Activated naive CD4-positive, alpha-beta T cell treated with anti-CD3 and anti-CD28 coated beads, Interleukin-2, amount 50 U/mL, for 72 hours (primary cell): ENCODE results near the gene SLC27A3. TPM values are rescaled to one million over a fixed set of nuclear protein-coding genes. Genes with fewer than 3 reads are reported as not detected.

Source experiments
- ATAC-seq, 2 donors: fragments of 150-1000 bp; cut with Tn5 transposase; 2 replicates each; pipeline ENCODE4 v1.10.0; 2021; ENCODE audit warnings: mild to moderate bottlenecking in 2 of 2, moderate library complexity in 2 of 2
- DNase-seq, 2 donors: peaks; one replicate each; pipeline ENCODE4 v3.0.0; 2021 to 2022; ENCODE audit warnings: low spot score in 2 of 2
- H3K27ac Mint-ChIP-seq, 2 donors: one replicate each; pipeline ENCODE4 v1.8.0; 2022; ENCODE audit warnings: mild to moderate bottlenecking in 2 of 2, mixed read lengths in 2 of 2
- H3K36me3 Mint-ChIP-seq, 2 donors: one replicate each; pipeline ENCODE4 v1.8.0; 2022; ENCODE audit warnings: mixed read lengths in 2 of 2
- H3K9me3 Mint-ChIP-seq, 2 donors: one replicate each; pipeline ENCODE4 v1.8.0; 2022; ENCODE audit warnings: mixed read lengths in 2 of 2
- total RNA-seq, 2 donors: library from RNA; stranded (reverse); gene quantifications; one replicate each; pipeline ENCODE4 v1.2.3, GENCODE V29; 2022

The SLC27A3 gene
- total RNA-seq, 2 donors from 2014 or later, result 7.0 to 8.3 TPM

DNA sequence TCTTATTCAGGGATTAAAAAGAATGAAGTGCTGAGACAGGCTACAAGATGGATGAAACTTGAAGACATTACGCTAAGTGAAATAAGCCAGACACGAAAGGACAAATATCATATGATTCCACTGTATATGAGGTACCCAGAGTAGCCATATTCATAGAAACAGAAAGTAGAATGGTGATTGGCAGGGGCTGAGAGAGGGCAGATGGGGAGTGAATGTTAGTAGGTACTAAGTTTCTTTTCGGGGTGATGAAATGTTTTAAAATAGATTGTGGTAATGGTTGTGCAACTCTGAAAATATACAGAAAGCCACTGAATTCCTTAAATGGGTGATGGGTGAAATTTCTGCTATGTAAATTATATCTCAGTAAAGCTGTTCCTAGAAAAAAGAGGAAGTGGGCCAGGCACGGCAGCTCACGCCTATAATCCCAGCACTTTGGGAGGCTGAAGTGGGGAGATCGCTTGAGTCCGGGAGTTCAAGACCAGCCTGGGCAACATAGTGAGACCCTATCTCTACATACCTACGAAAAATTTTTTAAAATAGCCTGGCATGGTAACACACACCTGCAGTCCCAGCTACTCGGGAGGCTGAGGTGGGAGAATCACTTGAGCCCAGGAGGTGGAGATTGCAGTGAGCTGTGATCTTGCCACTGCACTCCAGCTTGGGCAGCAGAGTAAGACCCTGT, 15.9 kb downstream of the SLC27A3 start:
- ATAC-seq, result peak; percentile 80 to 91
- DNase-seq, result no peak
- Mint-ChIP-seq H3K9me3 (no peaks in the 10 kb centered on the region), H3K27ac (peak overlapping the region; percentile 3 to 78), H3K36me3 (no peaks in the 10 kb centered on the region)

DNA sequence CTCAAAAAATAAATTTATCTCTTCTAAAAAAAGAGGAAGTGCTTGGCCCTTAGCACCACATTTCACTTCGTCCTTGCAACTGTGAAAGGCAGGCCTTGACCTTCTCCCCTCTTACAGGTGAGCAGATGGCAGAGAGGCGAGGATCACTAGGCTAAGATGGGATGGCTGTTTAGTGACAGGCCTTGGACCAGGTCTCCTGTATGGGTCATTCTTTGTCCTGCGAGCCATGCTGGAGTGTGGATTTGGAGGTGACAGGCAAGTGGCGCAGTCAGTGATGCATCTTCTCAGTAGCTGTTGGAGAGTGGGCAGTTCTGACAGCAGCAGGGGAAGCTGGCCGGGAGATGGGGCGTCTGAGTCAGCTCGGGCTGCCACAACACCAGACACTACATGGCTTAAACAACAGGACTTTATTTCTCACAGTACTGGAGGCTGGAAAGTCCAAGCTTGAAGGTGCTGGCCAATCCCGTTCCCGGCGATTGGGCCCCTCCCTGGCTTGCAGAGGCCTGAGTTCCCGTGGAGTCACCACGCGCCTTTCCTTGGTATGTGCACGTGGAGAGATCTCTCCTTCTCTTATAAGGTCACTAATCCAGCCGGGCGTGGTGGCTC, 16.5 kb downstream of the SLC27A3 start:
- H3K9me3 Mint-ChIP-seq, result no peaks in the 10 kb centered on the region
- peak overlapping the region in 1 of 2 donors; percentile 78 for H3K27ac Mint-ChIP-seq
- DNase-seq (peak in 1 of 2 donors; percentile 48), ATAC-seq (peak; percentile 18 to 65)
- H3K36me3 Mint-ChIP-seq, result no peaks in the 10 kb centered on the region

DNA sequence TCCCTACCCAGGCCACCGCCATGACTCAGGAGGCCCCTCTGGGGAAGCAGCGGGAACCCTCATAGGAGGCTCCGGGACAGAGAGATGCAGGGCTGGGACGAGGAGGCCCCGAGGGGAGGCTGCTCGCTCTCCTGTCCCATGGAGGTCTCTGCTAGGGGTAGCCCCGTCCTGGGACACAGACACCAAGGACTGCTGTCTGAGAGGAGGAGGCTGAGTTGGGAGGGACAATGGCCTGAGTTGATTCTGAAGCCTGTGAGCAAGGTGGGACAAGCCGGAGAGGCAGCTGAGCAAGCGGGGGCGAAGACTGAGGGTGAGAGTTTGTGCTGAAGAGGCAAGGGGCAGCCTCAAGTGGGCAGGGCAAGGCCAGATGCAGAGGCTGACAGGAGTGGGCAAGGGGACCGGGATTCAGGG, 17.4 kb downstream of the SLC27A3 start:
- DNase-seq (no peak), ATAC-seq (no peak)
- H3K9me3 Mint-ChIP-seq, result no peaks in the 10 kb centered on the region
- no peak overlapping the region for H3K27ac Mint-ChIP-seq
- H3K36me3 Mint-ChIP-seq, result no peaks in the 10 kb centered on the region

DNA sequence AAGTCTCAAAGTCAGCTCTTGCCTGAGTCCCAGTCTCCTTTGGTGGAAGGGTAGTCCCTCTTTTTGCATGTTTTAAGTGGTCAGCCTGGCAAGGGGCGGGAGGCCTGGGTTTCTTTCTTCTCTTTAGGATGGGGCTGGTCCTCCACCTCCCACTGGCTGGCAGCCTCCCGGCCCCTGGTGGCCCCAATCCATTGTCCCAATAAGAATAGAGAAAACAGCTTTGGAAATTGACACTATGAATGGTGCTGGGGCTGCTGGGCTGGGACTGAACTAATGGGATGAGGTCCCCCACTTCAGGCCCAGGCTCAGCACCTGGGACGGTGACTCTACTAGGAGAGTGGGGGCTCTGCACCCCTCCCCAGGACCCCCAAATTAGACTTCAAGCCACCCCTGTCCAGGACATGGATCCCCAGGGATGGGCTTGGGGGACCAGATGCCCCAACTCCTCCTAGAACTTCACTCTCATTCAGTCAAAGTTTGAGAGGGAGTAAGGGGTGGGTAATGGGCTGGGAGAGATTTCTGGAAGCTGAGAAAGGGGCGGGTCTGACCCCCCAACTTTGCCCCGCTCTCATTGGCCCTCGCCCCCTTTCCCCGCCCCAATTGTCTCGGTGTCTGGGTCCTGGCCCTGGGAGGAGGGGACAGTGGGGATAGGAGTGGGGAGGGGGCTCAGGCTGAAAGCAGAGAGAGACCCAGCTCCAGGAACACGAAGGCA, 18.2 kb downstream of the SLC27A3 start:
- H3K36me3 Mint-ChIP-seq, result no peaks in the 10 kb centered on the region
- DNase-seq (no peak), ATAC-seq (no peak)
- H3K9me3 Mint-ChIP-seq, result no peaks in the 10 kb centered on the region
- H3K27ac Mint-ChIP-seq, result no peak overlapping the region

DNA sequence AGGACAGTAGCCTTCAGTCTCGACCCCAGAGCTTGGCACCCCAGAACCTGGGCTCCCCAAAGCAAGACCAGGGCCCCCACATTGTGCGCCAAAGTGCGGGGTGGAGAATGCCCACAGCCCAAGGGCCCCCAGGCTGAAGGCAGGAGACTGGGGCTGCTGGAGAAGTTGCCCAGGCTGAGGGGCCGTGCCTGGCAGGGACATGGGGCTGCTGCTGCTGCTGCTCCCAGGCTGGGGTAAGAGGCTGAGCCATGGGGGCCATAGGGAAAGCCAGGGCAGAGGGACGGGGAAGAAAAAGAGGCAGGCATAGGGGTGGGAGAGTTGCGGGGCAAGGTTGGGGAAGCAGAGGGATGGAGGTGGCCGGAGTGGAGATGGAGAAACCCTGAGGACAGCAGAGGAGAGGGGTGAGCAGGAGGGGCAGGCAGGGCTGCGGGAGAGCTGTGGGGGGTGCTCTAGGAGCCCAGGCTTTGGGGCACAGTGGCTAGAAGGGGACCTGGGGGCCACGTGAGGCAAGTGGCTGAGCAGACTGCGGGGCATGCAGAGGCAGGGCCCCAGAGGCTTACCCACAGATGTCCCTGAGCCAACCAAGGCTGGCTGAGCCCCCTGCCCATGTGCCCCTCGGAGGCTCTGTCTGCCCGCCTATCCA, 18.9 kb downstream of the SLC27A3 start:
- Mint-ChIP-seq H3K9me3 (no peaks in the 10 kb centered on the region), H3K27ac (no peak overlapping the region)

DNA sequence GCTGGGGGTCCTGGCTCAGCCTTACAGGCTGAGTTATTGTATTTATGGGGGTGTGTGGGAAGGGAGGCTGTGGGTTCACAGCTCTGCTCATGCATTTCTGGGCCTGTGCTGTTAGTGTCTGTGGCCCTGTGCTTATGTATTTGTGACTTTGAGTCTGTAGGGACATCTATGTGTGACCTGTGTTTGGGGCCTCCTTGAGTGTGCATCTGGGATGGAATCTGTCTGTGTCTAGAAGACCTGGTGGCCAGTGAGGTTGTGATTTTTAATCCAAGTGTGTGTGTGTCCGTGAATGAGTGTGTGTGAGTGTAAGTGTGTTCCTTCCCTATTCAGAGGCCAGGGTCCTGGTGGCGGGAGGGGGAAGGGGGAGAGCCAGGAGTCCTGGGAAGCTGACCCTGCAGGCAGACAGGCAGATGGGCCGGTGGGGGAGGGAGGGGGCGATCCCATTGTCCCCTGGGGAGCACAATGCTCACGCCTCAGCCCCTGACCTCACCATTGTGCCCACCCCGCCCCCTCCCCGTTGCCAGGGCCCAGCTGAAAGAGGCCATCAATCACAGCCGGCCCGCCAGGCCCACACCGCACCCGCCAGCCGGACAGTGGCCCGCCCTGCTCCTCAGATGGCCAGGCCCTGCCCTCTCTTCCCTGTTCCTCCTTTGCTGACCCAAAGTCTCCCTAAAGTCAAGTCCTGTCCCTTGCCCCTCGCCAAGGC, 19.6 kb downstream of the SLC27A3 start:
- DNase-seq, result no peak
- Mint-ChIP-seq H3K36me3 (no peaks in the 10 kb centered on the region), H3K9me3 (no peaks in the 10 kb centered on the region), H3K27ac (no peak overlapping the region)
- no peak for ATAC-seq

More for the DNA sequence above, 18.9 kb downstream of the SLC27A3 start:
- ATAC-seq (no peak), DNase-seq (no peak)
- H3K36me3 Mint-ChIP-seq, result no peaks in the 10 kb centered on the region

DNA sequence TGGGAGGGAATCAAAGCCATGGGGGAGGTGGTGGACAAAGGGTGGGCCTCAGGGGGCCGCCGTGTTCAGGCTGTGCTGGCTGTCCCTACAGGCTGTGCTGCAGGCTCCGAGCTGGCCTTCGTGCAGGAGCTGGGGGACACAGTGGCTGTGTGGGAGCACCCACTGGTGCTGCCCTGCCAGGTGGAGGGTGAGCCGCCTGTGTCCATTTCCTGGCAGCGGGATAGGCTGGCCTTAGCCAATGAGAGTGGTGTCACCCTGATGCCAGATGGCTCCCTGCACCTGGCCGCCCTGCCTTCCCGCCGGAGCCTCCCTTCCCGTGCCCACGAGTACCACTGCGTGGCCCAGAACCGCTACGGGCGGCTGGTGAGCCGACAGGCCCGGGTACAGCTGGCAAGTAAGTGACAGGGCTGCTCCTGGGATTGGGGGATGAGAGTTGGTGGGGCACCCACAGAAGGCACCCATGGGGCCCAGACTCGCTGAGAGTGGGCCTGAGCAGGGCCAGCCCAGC, 20.2 kb downstream of the SLC27A3 start:
- no peak overlapping the region for H3K27ac Mint-ChIP-seq
- no peaks in the 10 kb centered on the region for H3K36me3 Mint-ChIP-seq
- DNase-seq (no peak), ATAC-seq (no peak)
- H3K9me3 Mint-ChIP-seq, result no peaks in the 10 kb centered on the region

DNA sequence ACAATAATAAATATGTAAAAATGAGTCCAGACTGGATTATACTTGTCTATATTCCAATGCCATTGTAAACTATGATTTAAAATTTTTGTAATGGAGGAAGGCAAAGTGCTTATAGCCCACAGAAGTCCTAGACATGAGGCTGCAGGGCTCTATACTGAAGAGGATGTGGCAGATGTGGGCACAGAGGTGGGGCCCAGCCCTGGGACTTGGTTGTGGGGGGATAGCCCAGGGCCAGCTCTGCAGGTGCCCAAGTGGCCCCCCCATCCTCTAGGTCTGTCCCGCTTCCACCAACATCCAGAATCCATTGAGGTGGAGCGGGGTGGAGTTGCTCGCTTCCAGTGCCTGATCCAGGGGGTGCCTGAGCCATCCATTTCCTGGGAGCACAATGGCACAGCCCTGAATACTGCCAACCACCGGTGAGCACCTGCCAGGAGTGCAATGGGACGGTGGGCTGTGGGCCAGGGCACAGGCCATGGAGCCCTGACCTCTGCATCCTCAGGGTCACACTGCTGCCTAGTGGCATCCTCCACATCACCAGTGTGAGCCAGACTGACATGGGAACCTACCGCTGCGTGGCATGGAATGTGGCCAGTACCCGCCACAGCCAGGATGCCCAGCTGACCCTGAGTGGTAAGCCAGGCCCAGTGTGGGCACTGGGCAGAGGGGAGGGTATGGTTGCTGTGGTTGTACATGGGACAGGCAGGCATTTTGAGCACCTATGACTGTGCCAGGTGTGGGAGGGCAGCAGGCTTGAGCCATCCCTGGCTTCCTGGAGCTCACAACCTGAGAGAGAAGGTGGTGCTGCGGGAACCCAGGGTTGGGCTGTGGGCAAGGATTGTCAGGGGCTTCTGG, 21.0 kb downstream of the SLC27A3 start:
- no peak for ATAC-seq

DNA sequence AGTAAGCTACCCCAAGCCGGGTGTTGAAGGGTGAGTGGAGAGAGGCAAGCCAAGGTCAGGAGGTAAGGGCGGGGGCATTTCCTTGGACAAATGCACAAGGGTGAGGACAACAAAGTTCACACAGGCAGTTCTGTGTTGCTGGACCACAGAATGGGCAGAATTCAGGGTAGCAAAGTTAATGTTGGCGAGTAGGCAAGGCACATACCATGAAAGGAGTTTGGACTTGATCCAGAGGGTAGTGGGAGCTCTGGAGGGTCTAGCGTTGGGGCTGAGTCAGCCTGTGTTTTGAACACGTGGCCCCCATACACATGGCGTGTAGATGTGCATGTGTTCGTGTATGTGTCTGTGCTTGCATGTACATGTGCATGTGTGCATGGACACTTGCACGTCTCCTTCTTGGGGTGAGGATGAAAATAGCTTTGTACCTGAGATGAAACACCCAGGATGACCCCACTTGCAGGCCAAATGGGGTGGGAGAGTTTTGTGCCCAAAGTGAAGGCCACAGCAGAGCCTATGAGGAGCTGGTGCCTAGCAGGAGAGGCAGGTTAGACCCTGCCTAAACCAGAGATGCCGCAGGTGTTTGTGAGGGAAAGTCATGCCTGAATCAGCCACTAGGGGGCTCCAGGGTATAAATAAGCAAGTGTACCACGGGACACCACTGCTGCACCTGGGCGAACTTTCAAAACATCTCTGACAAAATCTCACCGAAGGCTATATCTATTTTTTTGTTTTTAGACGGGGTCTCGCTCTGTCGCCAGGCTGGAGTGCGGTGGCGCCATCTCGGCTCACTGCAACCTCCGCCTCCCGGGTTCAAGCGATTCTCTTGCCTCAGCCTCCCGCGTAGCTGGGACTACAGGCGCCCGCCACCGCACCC, 21.8 kb downstream of the SLC27A3 start:
- Mint-ChIP-seq H3K27ac (no peak overlapping the region), H3K36me3 (peaks cover 0 to 3% of the 10 kb centered on the region in 2 donors), H3K9me3 (no peaks in the 10 kb centered on the region)
- DNase-seq, result peak in 1 of 2 donors; percentile 88
- ATAC-seq, result peak; percentile 78 to 80

More for the DNA sequence above, 21.0 kb downstream of the SLC27A3 start:
- H3K36me3 Mint-ChIP-seq, result no peaks in the 10 kb centered on the region
- no peak overlapping the region for H3K27ac Mint-ChIP-seq
- no peaks in the 10 kb centered on the region for H3K9me3 Mint-ChIP-seq
- no peak for DNase-seq

DNA sequence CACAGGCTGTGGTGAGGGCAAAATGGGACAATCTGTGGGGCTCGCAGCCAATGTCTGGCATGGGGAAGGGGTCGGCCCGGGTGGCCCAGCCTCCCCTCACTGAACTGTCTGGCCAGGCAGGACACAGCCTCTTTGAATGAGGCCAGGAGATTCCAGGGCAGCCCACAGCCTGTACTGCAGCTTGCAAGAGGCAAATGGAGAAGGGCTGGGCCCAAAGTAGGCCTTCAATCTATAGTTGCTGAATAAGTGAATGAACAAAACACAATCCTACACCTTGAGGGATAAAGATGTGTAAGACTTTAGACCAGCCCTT, 23.2 kb downstream of the SLC27A3 start:
- Mint-ChIP-seq H3K9me3 (no peaks in the 10 kb centered on the region), H3K27ac (peak overlapping the region in 1 of 2 donors; percentile 16), H3K36me3 (peaks cover 0 to 12% of the 10 kb centered on the region in 2 donors)
- DNase-seq, result no peak
- no peak for ATAC-seq

DNA sequence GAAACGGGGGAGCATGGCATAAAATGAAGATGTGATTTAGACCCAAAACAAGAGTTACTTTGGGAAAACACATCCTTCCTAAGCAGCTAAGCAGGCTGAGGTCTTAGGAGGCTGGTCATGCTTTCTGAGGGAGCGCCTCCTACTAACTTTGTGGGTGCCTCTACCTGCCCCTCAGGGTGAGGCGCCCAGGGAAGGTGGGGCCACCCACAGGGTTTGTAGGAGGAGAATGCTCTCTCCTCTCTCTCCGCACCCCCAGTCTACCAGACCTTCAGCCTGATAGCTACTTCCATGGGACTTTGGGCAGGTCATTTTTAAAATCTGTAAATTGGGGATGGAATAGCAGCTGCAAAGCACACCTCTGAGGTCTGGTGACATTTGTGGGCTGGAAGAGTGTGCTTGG, 23.8 kb downstream of the SLC27A3 start:
- DNase-seq, result no peak
- H3K9me3 Mint-ChIP-seq, result no peaks in the 10 kb centered on the region
- H3K36me3 Mint-ChIP-seq, result peaks cover 0 to 18% of the 10 kb centered on the region in 2 donors
- ATAC-seq, result no peak
- peak overlapping the region in 1 of 2 donors; percentile 16 for H3K27ac Mint-ChIP-seq

DNA sequence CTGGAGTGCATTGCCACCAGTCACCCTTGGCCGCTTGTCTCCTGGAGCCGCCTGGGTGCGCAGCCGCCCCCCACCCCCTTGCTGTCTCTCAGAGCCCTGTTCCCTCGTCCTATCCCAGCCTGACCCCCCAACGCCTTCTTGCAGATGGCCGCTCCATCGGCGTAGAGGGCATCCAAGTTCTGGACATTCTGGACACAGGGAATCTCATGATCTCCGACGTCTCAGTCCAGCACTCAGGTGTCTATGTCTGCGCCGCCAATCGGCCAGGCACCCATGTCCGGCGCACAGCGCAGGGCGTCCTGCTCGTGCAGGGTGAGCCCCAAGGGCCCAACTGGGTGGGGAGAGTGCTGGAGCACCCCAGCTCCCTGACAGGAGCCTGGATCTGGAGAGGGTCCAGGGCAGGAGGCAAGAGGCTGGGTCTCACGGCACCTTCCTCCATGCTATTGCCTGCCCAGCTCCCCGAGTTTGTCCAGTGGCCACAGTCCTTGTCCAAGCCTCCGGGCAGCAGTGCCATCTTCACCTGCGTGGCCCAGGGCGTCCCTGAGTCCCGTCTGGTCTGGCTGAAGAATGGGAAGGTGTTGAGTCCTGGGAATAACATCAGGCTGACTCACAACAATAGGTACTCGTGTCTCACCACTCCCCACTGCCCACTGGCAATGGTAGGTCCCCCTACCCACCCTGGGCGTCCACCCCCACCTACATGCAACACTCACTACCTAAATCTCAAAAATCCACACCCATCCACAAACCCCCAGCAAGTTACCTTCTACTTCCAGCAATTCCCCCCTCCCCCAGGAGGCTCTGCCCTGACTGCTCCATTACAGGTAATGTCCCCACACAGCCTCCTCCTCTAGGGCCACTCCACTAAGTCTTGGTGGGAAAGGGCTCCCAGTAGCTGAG, 24.6 kb downstream of the SLC27A3 start:
- H3K27ac Mint-ChIP-seq, result peak overlapping the region in 1 of 2 donors; percentile 74
- DNase-seq (no peak), ATAC-seq (no peak)
- H3K9me3 Mint-ChIP-seq, result no peaks in the 10 kb centered on the region
- peaks cover 0 to 19% of the 10 kb centered on the region in 2 donors for H3K36me3 Mint-ChIP-seq

DNA sequence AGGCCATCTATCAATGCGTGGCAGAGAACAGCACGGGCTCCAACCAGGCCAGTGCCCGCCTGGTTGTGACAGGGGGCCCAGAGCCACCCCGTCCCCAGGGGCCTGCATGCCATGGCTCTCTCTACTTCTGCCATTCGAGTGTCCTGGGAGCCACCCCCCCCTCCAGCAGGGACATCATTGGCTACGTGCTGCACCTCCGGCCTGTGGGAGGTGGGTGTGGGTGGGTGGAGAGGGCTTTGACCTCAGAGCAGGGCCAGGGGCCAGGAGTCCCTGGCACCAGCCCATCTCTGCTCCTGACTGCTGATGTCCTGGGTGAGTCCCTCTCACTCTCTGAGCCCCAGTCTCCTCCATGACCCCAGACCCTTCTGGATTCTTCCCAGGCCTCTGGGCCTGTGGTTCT, 25.3 kb downstream of the SLC27A3 start:
- H3K27ac Mint-ChIP-seq, result peak overlapping the region in 1 of 2 donors; percentile 74
- H3K9me3 Mint-ChIP-seq, result no peaks in the 10 kb centered on the region
- ATAC-seq, result no peak
- H3K36me3 Mint-ChIP-seq, result peaks cover 0 to 19% of the 10 kb centered on the region in 2 donors
- no peak for DNase-seq

DNA sequence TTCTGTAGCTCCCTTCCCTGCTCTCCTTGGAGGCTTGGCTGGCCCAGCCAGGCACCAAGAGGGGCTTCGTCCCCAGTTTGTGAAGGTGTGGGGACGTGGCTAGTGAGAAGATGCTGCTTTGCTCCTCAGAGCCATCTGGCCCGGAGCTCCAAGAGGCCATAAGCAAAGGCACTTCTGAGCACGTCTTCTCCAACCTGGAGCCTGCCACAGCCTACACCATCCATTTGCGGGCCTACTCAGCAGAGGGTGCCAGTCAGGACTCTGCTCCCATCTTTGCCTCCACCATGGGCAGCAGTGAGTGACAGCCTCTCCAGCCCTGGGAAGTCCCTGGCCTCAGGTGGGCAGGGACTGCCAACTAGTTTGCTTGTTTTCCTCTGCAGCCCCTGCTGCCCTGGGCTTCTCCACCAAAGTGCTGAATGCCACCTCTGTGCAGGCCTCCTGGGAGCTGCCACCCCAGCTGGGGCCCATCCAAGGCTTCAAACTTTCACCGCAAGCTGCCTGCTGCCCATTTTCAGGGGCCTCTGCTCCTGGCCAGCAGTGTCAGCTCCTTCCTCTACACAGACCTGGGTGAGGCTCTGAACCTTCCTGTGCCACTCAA, 25.9 kb downstream of the SLC27A3 start:
- peak overlapping the region; percentile 74 to 83 for H3K27ac Mint-ChIP-seq
- ATAC-seq, result no peak
- H3K9me3 Mint-ChIP-seq, result no peaks in the 10 kb centered on the region
- peaks cover 0 to 19% of the 10 kb centered on the region in 2 donors for H3K36me3 Mint-ChIP-seq
- no peak for DNase-seq
